Measurements from ENCODE around the gene CACNA1S.
A peak's percentile ranks its signal among the peaks of the same experiment; 100 is the strongest.

Gene CACNA1S

GRCh38 chr1:201090541-201090940, 21.7 kb downstream of the CACNA1S start:
- DNase-seq, result no peak

DNA sequence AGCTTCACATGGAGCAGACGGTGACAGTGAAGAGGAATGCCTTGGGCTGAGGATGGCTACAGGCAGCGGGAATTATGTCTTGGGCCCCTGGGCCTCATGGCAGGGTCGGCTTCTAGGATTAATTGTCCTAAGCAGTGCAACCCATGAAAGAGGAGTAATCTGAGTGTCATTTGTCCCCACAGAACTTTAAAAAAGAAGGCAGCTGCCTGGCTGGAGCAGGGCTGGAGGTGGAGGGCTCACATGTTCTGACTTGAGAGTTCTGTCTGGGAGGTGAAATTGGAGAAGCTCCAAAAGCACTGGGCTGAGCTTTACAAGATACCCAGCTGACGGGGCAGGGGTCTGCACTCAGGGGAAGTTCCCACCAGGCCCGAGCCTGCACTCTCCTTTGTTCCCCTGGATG, 22.6 kb downstream of the CACNA1S start:
- no peak for DNase-seq

- no peak for DNase-seq
Measured at GRCh38 chr1:201088901-201089525, 23.2 kb downstream of the CACNA1S start.

DNA sequence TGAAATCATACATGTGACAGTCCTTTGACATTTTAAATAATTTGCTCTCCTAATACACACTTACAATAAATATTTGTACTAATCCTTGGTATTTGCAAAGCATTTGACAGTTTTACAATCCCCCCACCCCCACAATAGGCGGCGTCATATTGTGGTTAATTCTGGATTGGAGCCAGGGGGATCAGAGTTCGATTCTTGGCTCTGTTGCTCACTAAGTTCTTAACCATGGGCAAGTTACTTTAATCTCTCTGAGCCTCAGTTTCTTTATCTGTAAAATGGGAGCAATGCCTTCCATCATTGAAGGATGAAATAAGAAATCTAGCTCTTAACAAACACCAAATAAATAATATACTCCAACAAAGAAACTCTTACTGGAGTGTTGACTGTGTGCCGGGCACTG, 23.8 kb downstream of the CACNA1S start:
- no peak for DNase-seq

DNA sequence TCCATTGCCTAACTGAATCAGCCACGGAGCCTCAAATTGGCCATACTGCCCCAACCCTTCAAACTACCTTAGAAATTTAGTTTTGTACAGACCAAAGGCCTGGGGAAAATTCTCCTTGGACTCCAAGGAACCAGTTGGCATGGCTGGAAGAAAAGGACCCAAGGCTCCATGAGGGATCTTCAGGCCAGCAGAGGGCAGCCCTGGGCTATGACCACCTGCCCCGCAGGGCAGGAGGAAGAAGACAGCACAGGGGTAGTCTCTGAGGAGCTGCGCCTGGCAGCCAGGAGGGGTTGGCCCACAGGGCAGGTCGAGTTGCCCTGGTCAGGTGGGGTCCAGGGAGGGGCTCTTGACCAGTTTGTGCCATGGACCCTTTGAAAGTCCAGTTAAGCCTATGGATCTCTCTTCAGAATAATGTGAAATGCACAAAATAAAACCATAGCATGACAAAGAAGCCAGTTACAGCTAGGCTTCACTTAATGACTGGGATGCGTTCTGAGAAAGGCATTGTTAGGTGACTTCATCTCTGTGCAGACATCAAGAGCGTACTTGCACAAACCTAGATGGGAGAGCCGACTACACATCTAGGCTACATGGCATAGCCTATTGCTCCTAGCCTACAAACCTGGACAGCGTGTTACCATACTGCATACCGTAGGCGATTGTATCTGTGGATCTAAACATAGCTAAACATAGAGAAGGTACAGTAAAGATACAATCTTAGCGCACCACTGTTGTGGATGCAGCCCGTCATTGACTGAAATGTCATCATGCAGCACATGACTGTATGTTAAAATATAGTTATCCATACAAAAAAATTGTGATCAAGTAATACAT, 26.1 kb downstream of the CACNA1S start:
- peak; percentile 70 for DNase-seq

DNA sequence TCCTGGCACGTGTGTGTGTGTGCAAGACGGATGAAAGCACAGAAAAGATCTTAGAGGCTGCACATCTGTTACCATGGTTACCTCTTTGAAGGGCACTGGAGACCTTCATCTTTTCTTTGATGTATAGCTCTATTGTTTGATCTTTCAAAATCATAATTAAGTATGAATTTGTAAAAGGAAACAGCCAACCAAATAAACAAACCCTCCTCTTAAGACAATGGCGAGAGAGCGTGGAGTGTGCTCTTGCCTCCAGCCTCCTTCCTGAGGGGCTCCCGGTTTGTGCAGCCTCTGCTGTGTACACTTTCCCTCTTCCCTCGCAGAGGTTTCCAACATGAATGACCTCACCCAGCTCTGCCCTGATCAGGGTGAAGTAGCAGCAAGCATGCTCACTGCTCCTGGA, 27.9 kb downstream of the CACNA1S start:
- DNase-seq, result no peak

DNA sequence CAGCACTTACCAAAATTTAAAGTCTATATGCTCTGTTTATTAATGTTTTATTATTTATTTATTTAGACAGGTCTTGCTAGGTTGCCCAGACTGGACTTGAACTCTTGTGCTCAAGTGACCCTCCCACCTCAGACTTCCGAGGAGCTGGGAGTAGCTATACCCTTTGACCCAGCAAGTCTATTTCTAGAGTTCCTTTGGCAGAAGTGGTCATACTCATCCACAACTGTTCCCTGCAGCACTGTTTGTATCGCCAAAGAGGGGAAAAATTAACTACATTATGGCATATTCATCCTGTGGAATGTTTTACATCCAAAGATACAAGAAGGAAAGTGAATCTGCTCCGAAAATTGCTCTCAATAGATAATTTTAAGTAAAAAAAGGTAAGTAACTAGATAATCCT, 28.5 kb downstream of the CACNA1S start:
- DNase-seq, result no peak

DNA sequence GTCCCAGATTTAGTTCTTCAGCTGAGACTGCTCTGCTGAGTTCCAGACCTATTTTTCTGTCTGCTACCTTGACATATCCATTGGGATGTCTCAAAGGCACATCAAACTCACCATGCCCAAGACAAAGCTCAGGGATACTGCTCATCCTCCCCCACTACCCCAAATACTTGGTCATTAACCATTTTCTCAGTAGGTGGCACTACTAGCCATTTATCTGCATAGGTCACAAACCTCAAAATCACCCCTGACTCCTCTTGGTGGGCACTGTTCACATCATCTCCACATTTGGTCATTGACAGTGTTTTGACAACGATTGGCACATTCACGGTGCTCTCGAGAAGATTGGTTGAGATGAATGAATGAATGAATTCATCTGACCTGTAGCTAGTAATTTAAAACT, 32.1 kb downstream of the CACNA1S start:
- DNase-seq, result no peak

DNA sequence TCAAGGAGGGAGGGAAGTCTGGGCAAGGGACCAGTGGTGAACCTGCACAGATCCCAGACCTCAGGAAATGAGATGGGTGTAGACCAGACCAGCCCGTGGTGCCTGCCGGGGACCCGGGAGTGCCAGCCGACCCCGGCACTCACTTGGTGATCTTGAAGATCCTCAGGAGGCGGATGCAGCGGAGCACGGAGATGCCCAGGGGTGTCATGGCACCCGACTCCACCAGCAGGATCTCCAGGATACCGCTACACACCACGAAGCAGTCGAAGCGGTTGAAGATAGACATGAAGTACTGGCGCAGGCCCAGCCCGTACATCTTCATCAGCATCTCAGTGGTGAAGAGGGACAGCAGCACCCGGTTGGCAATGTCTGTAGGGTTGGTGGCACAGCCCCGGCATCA, 34.5 kb downstream of the CACNA1S start:
- no peak for DNase-seq

- DNase-seq, result no peak
Measured at GRCh38 chr1:201077116-201077515, 35.1 kb downstream of the CACNA1S start.

DNA sequence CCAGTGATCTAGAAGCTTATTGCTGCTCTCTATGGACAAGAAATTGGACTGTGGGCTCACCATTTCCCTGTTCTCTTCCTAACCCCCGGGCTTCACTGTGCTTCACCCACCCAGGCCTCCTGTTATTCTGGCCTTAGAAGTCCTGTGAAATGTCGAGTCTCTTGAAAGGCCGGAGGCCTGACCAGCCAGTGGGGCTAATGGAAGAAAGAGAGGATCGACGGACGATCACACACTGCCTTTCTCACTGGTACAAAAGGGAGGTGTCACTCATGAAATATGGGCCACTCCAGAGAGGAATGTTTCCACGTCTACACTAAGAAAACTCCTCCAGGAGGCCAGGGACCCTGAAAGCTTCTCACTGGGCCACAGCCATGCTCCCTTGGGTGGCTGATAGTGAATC, 36.1 kb downstream of the CACNA1S start:
- DNase-seq, result no peak

GRCh38 chr1:201074018-201074417, 38.2 kb downstream of the CACNA1S start:
- DNase-seq, result no peak

DNA sequence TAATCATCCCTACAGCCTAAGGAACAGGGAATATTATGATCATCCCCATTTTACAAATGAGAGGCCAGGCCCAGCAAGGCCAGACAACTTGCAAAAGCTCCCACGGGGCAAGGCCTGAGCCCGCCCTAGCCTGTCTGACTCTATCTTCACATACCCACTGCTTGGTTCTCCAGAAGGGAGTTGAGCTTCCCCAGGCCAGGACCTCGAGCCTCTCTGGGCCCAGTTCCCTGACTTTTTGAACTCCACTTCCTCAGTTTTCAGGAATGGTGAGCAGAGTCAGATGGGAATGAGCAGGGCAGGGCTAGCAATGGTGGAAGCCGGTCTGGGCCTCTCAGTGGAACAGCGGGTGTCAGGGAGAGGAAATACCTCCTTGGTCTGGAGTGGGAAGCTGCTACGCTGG, 39.3 kb downstream of the CACNA1S start:
- no peak for DNase-seq

DNA sequence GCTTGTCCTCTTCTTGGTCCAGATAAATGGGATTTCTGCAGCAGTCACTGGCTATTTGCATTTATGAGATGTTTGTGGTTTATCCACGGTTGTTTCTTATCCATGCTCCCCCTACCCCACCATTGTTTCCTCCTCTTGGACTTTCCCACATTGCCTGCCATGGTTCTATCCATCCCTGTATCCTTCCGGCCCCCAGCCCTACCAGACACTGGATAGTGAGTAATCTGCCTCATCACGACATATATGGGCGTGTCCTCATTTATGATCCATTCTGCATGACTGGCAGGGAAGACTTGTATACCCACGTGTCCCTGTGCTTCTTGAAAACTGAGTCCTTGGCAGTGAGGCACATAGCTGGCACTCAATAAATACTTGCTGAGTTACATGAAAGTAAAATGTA, 40.1 kb downstream of the CACNA1S start:
- DNase-seq, result no peak

DNA sequence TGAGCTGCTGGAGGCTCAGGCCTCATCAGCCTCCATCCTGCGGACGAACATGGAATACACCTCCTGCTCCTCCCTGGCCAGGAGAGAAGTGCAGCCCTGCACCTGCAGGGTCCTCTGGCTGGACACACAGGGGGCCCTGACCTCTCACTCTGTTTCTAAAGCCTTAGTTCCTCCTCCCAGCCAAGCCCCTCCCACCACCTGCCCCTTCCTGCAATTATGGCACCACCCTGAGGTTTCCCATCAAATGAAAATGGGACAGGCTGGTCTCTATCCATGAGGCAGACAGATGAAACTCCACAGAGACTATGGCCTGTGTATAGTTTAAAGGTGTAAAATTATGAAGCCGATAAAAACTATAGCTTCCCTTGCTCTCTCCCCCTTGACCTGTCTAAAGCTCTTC, 42.6 kb downstream of the CACNA1S start:
- DNase-seq, result no peak

GRCh38 chr1:201068976-201069375, 43.2 kb downstream of the CACNA1S start:
- DNase-seq, result no peak

GRCh38 chr1:201066986-201067385, 45.2 kb downstream of the CACNA1S start:
- no peak for DNase-seq

DNA sequence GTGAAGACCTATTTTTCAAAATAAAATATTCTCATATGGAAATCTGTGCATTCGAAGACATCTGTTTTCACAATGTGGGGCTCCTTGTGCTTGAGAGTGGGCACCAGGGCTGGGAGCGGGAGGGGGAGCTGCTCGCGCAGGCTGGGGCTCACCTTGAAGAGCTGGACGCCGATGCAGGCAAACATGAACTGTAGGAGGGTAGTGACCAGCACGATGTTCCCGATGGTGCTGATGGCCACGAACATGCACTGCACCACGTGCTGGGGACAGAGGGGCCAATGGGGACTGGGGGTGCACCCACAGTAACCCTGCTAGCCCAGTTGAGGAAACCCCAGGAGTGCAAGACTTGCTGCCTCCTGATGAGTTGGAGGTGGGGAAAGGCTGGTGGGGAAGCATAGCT, 46.5 kb downstream of the CACNA1S start:
- DNase-seq, result no peak

DNA sequence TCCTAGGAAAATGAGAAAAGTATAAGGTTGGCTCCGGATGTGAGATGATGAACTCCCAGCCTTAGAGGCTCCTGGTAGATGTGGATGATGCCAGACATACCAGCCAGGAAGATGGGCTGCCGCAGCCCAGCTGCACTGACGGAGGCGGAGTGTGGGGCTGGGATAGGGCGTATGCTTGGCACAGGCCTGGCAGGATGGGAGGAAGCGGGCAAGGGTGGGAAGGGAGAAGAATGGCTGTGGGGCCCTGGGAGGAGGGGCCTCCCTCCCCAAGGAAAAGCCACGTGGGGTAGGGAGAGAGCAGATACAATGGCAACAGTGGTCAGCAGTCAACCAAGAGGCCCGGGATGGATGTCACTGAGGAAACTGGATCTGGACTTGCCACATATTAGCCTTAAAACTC, 47.4 kb downstream of the CACNA1S start:
- no peak for DNase-seq

- DNase-seq, result no peak
Measured at GRCh38 chr1:201063145-201063544, 49.1 kb downstream of the CACNA1S start.

DNA sequence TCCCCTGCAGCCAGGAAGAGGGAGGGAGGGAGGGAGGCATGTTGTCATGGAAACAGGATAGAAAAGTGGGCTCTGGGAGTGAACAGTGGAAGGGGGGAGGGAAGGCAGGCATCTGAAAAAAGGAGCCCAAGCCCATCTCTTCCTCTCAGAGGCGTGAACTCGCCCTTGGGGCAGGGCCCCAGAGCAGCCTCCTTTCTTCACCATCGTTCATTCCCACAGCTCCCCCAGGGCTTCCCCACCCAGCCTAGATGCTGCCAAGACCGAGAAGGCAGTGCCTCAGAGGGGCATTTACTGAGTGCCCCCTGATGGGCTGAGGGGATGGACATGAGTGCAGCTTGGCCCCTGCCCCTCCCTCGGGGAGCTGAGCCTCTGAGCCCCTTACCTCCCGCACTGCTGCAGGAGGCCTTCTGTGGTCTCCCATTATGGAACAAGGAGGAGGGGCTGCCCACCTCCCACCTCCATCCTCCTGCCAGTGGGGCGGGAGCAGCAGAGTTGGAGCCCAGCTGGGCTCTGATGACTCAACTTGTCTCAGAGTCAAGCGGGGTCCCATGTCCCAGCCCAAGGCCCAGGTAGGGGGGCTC, 49.6 kb downstream of the CACNA1S start:
- no peak for DNase-seq

- no peak for DNase-seq
Measured at GRCh38 chr1:201061886-201062285, 50.3 kb downstream of the CACNA1S start.

DNA sequence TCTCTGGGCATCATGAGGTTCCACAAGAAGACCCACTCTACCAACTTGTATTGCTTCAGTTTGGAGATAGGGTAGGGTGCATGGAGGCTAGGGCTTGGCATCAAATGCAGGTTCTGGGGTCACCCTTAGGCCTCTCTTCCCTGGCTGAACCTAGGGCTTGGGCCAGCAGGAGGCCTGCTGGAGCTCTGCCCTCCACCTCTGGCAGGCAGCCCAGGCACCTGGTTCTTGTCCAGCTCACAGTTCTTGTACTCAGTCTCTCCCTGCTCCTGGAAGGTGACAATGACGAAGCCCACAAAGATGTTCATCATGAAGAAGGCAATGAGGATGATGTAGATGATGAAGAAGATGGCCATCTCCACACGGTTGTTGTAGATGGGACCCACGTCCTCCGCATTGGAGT, 51.2 kb downstream of the CACNA1S start:
- DNase-seq, result no peak

DNA sequence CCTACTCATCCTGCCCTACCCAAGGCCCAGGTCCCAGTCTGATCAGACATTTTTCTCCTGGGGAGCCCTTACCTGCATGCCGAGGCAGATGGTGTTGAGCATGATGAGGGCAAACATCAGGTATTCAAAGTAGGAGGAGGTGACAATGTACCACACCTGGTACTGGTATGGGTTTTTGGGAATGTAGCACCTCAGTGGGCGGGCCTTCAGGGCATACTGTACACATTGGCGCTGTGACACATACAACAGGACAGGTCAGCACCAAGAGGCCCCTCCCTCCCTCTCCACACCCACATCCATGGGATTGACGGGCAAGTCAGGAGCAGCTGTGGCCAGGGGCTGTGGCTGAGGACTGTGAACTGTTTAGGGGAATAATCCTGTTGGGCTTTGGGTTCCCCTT, 51.6 kb downstream of the CACNA1S start:
- no peak for DNase-seq
